Stimulated activated CD4-positive, alpha-beta T cell treated with anti-CD3 and anti-CD28 coated beads, Interleukin-15, amount 100 ng/mL, for 1 hour (primary cell): ENCODE data around the gene SETD1B.
"Not testable (repeated sequence)": the region's sequence is repeated elsewhere in the genome, so short reads cannot be mapped to it uniquely, and the experiment has no call there.

Source experiments
- DNase-seq, 2 donors: peaks; one replicate each; pipeline ENCODE4 v3.0.0-alpha.2; 2020; ENCODE audit warnings: low read depth in 1 of 2, low spot score in 1 of 2

SETD1B gene

DNA sequence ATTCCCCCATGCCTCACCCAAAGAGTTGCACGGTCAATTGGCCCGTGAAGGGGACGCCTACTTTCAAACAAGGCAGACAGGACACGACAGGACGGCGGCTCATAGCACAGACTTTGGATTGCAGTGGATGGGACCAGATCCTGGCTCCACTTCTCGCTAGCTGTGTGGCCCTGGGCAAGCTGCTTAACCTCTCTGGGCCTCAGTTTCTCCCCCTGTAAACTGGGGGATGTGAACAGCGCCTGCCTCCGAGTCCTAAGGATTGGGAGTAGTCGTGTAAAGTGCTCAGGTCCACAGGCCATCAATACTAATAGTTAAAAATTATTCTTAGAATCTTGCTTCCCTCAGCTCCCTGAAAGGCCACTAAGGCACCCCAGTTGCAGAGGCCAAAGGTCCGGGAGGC lies 23.4 kb upstream of the SETD1B start:
- no peak for DNase-seq

DNA sequence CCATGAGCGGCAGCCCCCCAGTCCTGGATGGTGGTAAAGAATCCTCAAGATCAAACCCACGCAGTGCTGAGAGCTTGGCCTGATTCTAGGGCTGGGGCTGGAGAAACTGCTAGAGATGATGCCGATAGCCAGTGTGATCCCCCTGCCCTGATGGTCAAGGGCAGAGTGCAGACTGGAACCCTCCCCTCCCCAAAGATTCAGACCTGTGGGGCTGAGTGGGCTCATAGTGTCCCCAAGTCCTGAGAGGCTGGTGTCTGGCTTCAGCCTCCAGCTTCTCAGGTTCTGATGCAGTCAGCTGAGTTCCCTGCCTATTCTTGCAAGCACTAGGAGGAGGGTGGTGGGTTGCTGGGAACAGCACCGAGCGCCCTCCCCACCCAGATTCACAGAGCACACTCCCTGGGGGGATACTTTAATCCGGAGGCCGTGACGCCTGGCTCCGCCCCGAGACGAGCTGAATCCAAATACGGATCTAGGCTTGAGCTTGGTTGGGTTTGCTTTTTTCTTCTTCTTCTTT lies 22.3 kb upstream of the SETD1B start:
- no peak for DNase-seq

DNA sequence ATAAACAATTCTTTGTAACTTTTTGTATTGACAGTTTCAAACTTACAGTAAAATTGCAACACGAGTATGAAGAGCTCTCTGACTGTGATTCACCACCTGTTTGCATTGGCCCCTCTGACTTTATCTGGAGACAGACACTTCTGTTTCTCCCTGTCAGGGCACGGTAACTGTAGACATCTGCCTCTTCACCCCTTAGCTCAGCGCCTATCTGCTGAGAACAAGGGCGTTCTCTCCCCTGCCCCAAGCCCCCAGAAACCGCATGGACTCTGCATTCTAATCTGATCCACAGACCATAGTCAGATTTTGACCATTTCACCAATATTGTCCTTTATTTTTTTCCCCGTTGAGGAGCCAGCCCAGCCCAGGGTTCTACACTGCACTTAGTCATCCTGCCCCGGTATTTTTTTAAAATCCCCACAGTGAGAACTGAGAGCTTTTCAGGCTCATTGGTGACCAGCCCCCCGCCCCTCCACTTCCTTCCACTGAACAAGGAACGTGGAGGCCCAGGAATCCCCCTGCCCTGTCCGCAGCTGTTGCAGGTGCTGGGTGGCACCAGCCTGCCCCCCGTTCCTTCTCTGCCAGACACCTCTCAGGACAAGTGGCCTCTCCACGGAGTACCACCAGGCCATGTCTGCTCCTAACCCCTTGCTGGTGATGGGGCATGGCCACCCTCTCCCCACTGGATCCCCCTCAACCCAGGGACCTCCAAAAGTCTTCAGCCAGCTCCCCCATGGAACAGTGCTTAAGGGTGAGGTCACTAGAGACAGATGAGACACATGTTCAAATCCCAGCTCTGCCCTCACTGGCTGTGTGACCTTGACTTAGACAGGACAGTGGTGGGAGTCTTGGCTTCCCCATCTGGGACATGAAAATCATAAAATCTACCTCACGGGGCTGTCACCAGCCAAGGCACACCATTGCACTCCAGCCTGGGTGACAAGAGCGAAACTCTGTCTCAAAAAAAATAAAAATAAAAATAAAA lies 21.5 kb upstream of the SETD1B start:
- peak in 1 of 2 donors; percentile 56 for DNase-seq

DNA sequence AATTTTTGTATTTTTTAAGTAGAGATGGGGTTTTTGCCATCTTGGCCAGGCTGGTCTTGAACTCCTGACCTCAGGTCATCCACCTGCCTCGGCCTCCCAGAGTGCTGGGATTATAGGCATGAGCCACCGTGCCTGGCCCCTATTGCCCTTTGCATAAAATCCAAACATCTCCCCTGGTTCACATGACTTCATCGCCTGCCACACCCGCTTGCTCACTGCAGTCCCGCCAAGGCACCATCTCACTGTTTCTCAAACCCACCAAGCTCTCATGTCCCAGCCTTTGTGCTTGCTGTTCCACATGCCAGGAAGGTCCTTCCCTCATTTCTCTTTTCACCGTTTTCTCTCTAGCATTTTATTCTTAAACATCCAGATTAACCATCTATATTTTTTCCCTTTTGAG lies 20.0 kb upstream of the SETD1B start:
- DNase-seq = no peak

DNA sequence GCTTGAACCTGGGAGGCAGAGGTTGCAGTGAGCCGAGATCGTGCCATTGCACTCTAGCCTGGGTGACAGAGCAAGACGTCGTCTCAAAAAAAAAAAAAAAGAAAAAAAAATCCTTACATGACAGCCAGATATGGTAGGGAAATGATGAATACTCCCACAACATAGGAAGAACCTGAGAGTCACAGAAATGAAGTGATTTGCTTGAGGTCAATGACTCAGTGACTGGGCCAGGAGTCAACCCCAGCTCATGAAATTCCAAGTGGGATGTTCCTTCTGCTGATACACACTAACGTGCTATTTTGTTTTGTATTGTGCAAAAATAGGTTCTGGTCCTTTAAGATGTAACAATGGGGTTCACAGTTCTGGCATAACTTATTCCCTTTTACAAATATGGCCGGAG lies 19.3 kb upstream of the SETD1B start:
- no peak for DNase-seq

DNA sequence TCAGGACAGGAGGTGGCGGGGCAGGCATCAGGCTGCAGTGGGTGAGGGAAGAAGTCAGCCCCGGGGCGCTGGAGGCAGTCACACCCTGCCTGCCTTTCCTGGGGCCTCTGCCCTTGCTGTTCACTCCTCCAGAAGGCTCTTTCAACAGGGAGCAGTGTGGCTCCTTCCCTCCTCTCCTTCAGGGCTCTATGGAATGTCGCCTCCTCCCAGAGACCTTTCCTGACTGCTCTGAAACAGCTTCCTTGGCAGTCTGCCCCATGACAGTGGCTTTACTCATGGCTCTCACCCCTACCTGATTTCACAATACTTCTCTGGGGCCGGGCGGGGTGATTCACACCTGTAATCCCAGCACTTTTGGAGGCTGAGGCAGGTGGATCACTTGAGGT lies 17.4 kb upstream of the SETD1B start:
- no peak for DNase-seq

DNA sequence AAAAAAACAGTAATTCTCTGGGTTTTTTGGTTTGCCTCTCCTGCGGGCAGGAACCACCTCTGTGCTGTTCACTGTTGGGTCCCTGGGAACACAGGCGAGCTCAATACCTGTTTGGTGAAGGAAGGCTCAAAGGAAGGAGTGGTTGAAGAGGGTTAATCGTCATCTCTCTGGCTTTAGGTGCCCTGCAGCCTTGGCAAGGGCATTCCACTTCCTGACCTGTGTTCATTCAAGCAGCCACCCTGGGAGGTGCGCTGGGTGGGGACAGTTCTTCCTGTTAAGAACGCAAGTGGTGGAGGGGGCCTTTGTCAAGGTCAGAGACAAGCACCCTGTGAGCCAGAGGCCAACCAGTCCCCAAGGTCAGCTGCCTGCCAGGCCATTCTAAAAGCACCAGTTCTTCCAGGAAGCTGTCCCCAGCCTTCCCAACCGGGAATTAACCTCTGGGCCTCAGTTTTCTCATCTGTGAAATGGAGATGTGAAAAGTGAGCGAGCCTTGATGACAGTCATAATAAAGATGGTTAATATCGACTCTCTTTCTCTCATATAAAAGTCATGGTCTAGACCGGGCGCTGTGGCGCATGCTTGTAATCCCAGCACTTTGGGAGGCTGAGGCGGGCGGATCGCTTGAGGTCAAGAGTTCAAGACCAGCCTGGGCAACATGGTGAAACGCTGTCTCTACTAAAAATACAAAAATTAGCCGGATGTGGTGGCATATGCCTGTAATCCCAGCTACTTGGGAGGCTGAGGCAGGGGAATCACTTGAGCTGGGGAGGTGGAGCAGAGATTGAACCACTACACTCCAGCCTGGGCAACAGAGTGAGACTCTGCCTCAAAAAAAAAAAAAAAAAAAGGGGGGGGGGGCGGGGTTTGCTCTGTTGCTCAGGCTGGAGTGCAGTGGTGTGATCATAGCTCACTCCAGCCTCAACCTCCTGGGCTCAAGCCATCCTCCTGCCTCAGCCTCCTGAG lies 16.5 kb upstream of the SETD1B start:
- DNase-seq = no peak

DNA sequence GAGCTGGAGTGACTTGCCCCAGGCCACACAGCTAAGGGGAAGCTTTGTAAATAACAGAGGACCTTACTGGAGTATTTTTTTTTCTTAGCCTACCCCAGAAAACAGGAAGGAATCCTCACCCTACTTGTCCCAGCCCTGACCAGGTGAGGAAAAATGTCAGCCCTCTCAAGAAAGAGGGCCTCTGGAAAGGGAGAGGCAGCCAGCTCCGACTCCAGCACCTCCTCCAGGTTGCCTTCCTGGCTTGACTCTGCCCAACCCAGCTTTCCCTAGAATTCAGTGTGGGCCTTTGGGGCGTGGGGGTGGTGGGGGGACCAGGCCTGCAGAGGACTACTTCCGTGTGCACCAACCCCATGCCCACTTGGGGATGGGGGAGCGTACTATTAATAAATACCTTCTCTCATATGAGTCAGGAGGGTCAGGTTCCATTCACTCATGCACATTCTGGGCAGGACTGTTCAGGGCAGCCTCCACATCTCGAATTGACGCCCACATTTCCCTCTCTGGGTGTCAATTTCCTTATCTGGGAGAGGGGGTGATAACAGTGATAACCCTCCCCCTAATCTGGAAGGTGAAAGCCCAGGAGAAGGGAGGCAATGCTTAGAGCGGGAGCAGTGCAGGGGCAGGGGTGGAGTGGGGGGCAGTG lies 15.5 kb upstream of the SETD1B start:
- no peak for DNase-seq

DNA sequence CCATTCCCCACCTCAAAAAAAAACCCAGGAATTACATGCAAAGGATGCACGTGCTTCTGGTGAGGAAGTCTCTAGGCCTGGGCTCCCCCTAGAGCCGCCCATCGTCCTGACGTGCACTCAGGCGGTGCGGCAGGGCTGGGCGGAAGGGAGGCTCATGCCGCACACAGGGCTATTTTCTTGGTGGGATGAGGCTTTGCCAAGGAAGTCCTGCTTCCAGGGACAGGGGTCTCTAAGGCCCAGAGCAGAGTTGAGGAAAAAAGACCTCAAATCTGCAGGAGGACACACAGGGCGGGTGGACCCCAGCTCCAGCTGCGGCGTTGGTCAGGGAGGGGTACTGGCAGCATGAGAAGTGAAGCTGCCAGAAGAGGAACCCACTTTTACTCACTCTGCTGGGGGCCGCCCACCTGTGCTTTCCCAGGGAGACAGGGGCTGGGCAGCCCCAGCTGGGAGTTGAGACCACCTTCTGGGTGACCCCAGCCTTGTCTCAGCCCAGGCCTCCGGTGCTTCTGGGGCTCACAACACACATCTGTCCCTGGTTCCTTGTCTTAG lies 14.5 kb upstream of the SETD1B start:
- DNase-seq = no peak

DNA sequence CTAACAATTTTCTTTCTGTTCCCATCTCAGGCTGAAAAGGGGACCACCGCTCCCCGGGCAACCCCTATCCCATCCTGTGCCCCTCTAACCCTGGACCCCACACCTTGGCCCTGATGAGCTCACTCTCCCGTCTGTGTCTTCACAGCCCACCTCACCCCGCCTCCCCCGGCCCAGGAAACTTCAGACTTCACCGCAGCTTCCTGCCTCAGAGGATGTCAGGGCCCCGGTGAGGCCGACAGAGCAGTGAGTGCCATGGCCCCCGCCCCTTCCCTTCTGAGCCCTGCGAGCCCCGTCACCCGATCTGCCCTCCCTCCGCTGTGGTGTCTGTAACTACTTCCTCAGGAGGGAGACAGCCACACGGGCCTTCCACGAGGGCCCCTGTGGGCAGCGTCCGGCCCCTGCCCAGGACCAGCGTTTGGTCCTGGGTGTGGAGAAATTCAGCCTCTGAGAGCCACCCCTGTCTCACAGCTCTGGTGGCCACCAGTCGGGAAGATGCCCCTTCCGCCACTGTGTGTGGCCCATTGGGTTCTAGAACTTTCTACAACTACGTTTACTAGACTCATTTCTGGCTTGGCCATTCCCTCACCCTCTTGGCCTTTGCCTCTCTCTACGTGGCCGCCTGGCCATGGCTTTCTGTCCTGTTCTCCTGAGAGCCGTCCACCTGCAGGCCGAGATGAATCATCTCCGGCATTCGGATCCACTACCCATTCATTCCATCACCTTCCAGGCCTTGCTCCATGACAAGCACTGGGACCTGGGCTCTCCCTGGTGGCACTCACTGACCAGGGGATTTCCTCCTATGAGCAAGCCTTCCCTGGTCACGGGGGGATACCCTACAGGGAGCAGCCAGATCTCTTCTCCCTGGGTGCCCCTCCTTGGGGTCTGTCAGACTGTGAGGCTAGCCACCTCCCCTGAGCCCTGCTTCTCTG lies 13.7 kb upstream of the SETD1B start:
- peak; percentile 88 for DNase-seq

DNA sequence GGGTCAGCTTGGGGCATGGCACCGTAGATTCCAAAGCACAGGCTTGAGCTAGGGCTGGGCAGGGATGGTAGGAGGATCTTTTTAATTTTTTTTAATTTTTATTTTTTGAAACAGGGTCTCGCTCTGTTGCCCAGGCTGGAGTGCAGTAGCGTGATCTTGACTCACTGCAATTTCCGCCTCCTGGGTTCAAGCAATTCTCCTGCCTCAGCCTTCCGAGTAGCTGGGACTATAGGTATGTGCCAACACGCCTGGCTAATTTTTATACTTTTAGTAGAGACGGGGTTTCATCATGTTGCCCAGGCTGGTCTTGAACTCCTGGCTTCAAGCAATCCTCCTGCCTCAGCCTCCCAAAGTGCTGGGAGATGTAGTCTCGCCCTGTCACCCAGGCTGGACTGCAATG lies 13.0 kb upstream of the SETD1B start:
- not testable (repeated sequence) for DNase-seq

DNA sequence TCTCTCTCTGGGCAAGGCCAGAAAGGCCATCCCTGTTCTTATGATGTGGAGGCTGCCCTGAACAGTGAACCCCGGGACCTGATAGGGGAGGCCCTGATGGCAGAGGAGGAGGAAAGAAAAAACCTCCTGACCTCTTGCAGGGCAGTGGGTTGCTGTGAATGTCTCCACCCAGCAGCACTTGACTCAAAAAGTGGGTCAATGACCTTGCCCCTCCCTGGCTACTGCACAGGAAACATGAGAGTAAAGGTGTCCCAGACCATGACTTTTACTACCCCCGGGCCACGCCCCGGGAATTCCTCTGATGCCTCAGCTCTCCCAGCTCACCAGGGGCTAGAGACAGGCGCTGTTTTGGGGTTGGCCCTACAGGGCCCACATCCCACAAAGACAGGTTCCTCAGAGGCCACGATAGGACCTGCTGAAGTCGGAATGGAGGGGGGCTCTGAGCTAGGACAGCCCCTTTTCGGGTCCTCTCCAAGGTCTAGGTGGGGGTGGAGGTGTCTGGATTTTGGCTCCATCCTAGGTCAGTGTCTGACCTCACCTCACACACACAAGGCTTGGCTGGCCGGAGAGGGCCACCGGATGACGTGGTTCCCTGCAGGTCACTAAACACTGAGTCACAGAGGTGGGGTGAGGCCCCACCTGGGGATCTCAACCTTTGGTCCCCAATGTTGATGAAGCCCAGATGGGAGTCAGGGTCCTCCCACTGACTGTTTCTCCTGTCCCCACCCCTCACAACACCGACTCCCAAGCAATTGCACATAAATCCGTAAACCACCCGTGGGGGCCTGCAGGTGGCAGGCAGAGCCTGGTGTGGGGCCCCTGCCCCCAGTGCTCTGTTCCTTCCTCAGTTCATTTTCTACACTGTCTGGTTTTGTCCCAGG lies 11.9 kb upstream of the SETD1B start:
- no peak for DNase-seq

DNA sequence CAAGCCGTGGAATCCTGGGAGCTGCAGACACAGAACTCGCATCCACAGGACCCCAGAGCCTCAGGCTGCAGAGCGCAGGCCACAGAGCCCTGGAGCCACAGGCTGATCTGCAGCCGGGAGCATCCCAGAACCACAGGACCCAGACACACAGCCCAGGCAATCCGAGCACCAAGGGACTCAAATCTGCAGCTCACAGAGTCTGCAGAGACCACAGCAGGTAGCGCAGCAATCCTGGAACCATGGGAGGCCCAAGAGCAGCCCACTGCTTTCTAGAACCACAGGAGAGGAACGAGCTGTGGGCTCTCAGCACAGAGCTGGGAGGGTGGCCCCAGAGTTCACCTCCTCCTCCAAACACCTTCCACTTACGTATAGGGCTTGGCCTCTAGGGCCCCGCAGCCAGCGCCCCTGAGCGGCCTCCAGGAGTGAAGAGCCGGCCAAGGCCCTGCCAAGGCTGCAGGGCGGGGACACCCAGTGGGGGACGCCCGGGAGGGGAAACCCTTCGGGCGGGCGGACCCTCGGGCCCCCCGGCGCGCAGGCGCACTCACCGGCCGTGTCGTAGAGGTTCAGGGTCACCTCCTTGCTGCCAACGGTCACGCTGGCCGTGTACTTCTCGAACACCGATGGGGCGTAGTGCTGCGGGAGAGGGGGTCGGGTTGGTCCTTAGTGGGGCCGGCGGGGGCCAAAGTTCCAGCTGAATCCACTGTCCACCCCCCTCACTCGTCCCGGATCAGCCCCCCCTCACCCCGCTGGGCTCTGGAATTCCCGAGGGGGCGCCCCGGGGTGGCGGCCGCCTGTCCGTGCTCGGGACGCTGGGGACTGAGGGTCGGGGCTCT lies 11.0 kb upstream of the SETD1B start:
- no peak for DNase-seq

DNA sequence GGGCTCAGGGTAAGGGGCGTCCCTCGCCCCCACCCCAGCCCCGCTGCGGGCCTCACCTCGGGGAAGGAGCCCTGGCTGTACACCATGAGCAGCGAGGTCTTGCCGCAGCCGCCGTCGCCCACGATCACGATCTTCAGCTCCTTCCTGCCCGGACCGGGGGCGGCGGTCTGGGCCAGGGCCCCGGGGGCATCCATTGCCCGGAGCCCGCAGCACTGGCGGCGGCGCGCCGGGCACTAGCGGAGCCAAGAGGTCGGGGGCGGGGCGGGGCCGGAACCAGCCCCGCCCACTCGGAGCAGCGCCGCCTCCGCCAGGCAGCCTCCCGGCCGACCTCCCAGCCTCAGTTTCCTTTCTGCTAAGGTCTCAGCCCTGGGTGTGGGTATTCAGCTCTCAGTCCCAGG lies 10.4 kb upstream of the SETD1B start, which contains the start of gene RHOF:
Gene RHOF, minus strand, starts transcription at position 249 of the 398 bp plus-strand sequence. Its CDS starts 55 bp downstream, at position 194.
- DNase-seq = peak in 1 of 2 donors; percentile 63

DNA sequence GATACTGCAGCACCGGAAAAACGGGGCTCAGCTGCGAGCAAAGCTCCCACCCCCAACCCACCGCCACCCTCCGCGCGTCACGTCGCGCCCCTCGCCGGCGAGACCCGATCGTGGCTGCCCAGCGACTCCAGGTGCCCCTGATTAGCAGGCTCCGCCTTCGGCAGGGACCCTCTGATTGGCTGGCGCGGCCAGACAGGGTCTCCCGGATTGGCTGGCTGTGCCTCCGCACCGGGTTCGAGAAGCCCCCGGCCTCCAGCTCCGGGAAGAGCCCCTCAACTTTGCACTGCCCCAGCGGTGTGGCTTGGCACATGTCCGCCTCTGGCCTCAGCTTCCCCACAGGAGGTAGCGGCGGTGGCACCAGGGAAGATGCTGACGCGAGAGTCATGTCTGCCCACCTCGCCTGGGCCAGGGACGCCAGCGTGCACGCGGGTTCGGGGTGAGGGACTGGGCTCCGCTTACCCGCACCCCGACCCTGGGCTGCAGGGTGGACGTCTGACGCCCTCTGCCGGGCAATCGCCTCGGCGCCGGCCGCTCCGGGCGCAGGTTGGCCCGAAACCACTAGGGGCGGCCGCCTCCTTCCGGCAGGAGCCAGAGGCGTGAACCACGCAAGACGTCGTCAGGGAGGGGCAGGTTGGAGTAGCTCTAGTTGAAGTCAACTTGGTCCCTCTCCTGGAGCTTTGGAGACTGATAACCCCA lies 9.8 kb upstream of the SETD1B start:
- peak; percentile 94 to 95 for DNase-seq

DNA sequence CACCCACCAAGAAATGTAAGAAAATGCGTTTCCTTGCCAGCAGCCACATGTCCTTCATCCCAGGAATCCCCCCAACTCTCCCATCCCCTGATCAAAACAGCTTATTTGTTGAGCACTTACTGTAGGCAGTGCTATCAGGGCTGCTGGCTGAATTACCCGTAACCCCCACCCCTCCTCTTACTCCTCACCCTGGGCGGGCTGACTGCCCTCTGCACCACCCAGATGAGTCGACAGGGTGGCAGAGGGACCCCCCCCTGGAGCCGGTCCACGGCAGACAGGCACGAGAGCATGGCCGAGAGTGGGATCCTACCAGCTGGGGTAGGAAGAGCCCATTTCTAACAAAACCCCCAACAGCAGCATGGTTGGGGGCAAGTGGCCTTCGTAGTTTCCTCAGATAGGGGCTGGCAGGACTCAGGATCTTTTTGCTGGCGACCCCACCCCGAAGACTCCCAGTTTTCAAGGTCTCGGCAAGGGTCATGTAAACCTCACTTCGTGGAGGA lies 9.2 kb upstream of the SETD1B start:
- no peak for DNase-seq
